ENCODE results near the gene ETFA.

The ETFA gene

GRCh38 chr15:76168237-76168984 lies 142.9 kb downstream of the ETFA start:
- DNase-seq: no peak

GRCh38 chr15:76165951-76166350 lies 145.3 kb downstream of the ETFA start:
- no peak for DNase-seq
